ENCODE results near the gene C13orf46. TPM values are rescaled to one million over a fixed set of nuclear protein-coding genes. Genes with fewer than 3 reads are reported as not detected.

The C13orf46 gene
- total and polyA plus RNA-seq, 2 experiments from 2014 or later = 1.7 TPM; not detected in 1

- 80 to 86% methylated on average over 18 to 20 of the region's 20 CpGs for WGBS, 2 experiments (ENCODE audit: low coverage in 1 of 2, low lambda C conversion rate in 2 of 2, missing lambda C conversion rate in 2 of 2)
Observed at GRCh38 chr13:113979791-113980471, 6.1 kb upstream of the C13orf46 start.

GRCh38 chr13:113978741-113979481 lies 5.0 kb upstream of the C13orf46 start:
- no peak for TF ChIP-seq EZH2 (IDR thresholded peaks at IDR 0.05; ENCODE audit: insufficient read depth, poor library complexity, severe bottlenecking)
- no peak for TF ChIP-seq EZH2phosphoT487 (IDR thresholded peaks at IDR 0.05; ENCODE audit: insufficient read depth, low read depth)
- Histone ChIP-seq H3K9me2 (ENCODE audit: insufficient read depth) (no peaks in the 10 kb centered on the region), H3K79me2 (ENCODE audit: insufficient read depth) (no peaks in the 10 kb centered on the region), H3K27ac (no peak overlapping the region), H3K27me3 (replicated peaks; ENCODE audit: insufficient read depth) (no peaks in the 10 kb centered on the region), H3K9me3 (ENCODE audit: low read depth) (no peaks in the 10 kb centered on the region), H4K20me1 (ENCODE audit: insufficient read depth) (no peaks in the 10 kb centered on the region), H3F3A (ENCODE audit: insufficient read depth) (peaks cover 7% of the 10 kb centered on the region; the same call in 1 of the 2 replicates), H3K4me1 (ENCODE audit: insufficient read depth) (peaks cover 10% of the 10 kb centered on the region), H3K4me3 (no peak overlapping the region), H3K36me3 (ENCODE audit: low read depth) (peaks cover 9% of the 10 kb centered on the region; the same call in 1 of the 2 replicates), H2AFZ (no peak overlapping the region), H3K9ac (no peak overlapping the region), H3K4me2 (ENCODE audit: unreplicated experiment) (no peak overlapping the region)
- DNase-seq = no peak
- in situ Hi-C loops (cut with MboI) = no loop called here
- 84 to 87% methylated on average over 40 to 41 of the region's 41 CpGs for WGBS, 2 experiments (ENCODE audit: low coverage in 1 of 2, low lambda C conversion rate in 2 of 2, missing lambda C conversion rate in 2 of 2)

More at GRCh38 chr13:113979791-113980471, 6.1 kb upstream of the C13orf46 start:
- peaks cover 10% of the 10 kb centered on the region for H3K4me1 ChIP-seq (ENCODE audit: insufficient read depth)
- no peak for DNase-seq
- H3K4me2 ChIP-seq (ENCODE audit: unreplicated experiment) = no peak overlapping the region
- no peaks in the 10 kb centered on the region for H3K9me3 ChIP-seq (ENCODE audit: low read depth)
- H3K9ac ChIP-seq = no peak overlapping the region
- no peak overlapping the region for H2AFZ ChIP-seq
- no peaks in the 10 kb centered on the region for H3K79me2 ChIP-seq (ENCODE audit: insufficient read depth)
- H3K4me3 ChIP-seq = no peak overlapping the region
- H3F3A ChIP-seq (ENCODE audit: insufficient read depth) = peaks cover 7% of the 10 kb centered on the region; the same call in 1 of the 2 replicates
- no peak overlapping the region for H3K27ac ChIP-seq
- H3K36me3 ChIP-seq (ENCODE audit: low read depth) = peaks cover 9% of the 10 kb centered on the region; the same call in 1 of the 2 replicates
- H4K20me1 ChIP-seq (ENCODE audit: insufficient read depth) = no peaks in the 10 kb centered on the region
- in situ Hi-C loops (cut with MboI) = no loop called here
- H3K9me2 ChIP-seq (ENCODE audit: insufficient read depth) = no peaks in the 10 kb centered on the region
- H3K27me3 ChIP-seq (replicated peaks; ENCODE audit: insufficient read depth) = no peaks in the 10 kb centered on the region
- TF ChIP-seq EZH2phosphoT487 (IDR thresholded peaks at IDR 0.05; ENCODE audit: insufficient read depth, low read depth) (no peak), EZH2 (IDR thresholded peaks at IDR 0.05; ENCODE audit: insufficient read depth, poor library complexity, severe bottlenecking) (no peak)

DNA sequence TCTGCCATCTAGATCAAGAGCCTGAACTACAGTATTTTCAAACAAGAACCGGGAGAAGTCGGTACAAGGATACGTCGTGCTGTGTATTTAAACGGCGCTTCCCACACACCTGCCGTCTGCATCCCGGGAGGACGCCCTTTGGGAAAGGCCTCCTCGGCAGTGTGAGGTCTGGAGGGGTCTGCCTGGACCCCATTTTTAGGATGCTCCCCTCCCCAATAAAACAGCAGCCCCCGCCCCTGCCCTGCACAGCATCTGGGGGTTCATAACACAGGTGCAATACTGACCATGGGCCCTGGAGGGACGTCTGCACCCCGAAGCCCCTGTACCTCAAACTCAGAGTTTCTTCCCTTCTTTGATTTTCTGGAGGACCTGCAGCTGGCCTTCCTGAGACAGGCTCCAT lies 4.1 kb upstream of the C13orf46 start:
- H3K36me3 ChIP-seq (ENCODE audit: low read depth) = peaks cover 9% of the 10 kb centered on the region; the same call in 1 of the 2 replicates
- DNase-seq = no peak
- H3K27me3 ChIP-seq (replicated peaks; ENCODE audit: insufficient read depth) = no peaks in the 10 kb centered on the region
- H2AFZ ChIP-seq = no peak overlapping the region
- H3K27ac ChIP-seq = no peak overlapping the region
- no peak overlapping the region for H3K4me2 ChIP-seq (ENCODE audit: unreplicated experiment)
- H3K79me2 ChIP-seq (ENCODE audit: insufficient read depth) = no peaks in the 10 kb centered on the region
- no peaks in the 10 kb centered on the region for H4K20me1 ChIP-seq (ENCODE audit: insufficient read depth)
- TF ChIP-seq EZH2phosphoT487 (IDR thresholded peaks at IDR 0.05; ENCODE audit: insufficient read depth, low read depth) = no peak
- no peak for TF ChIP-seq EZH2 (IDR thresholded peaks at IDR 0.05; ENCODE audit: insufficient read depth, poor library complexity, severe bottlenecking)
- no peaks in the 10 kb centered on the region for H3K9me2 ChIP-seq (ENCODE audit: insufficient read depth)
- H3F3A ChIP-seq (ENCODE audit: insufficient read depth) = peaks cover 7% of the 10 kb centered on the region; the same call in 1 of the 2 replicates
- no peak overlapping the region for H3K4me3 ChIP-seq
- no peaks in the 10 kb centered on the region for H3K9me3 ChIP-seq (ENCODE audit: low read depth)
- in situ Hi-C loops (cut with MboI) = no loop called here
- WGBS, 2 experiments (ENCODE audit: low coverage in 1 of 2, low lambda C conversion rate in 2 of 2, missing lambda C conversion rate in 2 of 2) = 83% methylated on average over 13 of the region's 13 CpGs
- no peak overlapping the region for H3K9ac ChIP-seq
- peaks cover 10% of the 10 kb centered on the region for H3K4me1 ChIP-seq (ENCODE audit: insufficient read depth)

GRCh38 chr13:113976711-113977684 lies 3.1 kb upstream of the C13orf46 start:
- Histone ChIP-seq H3K9me3 (ENCODE audit: low read depth) (no peaks in the 10 kb centered on the region), H3K4me1 (ENCODE audit: insufficient read depth) (peaks cover 10% of the 10 kb centered on the region), H3K36me3 (ENCODE audit: low read depth) (peaks cover 9% of the 10 kb centered on the region; the same call in 1 of the 2 replicates), H3K9me2 (ENCODE audit: insufficient read depth) (no peaks in the 10 kb centered on the region), H3K4me2 (ENCODE audit: unreplicated experiment) (peak overlapping the region; percentile 23), H3K27ac (peak overlapping the region; percentile 47; the same call in 1 of the 2 replicates), H2AFZ (no peak overlapping the region), H3K9ac (peak overlapping the region; percentile 55), H3K4me3 (no peak overlapping the region), H3F3A (ENCODE audit: insufficient read depth) (peaks cover 7% of the 10 kb centered on the region; the same call in 1 of the 2 replicates), H4K20me1 (ENCODE audit: insufficient read depth) (no peaks in the 10 kb centered on the region), H3K79me2 (ENCODE audit: insufficient read depth) (no peaks in the 10 kb centered on the region), H3K27me3 (replicated peaks; ENCODE audit: insufficient read depth) (no peaks in the 10 kb centered on the region)
- TF ChIP-seq EZH2 (IDR thresholded peaks at IDR 0.05; ENCODE audit: insufficient read depth, poor library complexity, severe bottlenecking) = no peak
- no peak for TF ChIP-seq EZH2phosphoT487 (IDR thresholded peaks at IDR 0.05; ENCODE audit: insufficient read depth, low read depth)
- DNase-seq = peak; percentile 85
- in situ Hi-C loops (cut with MboI) = no loop called here
- WGBS, 2 experiments (ENCODE audit: low coverage in 1 of 2, low lambda C conversion rate in 2 of 2, missing lambda C conversion rate in 2 of 2) = 82 to 83% methylated on average over 21 of the region's 21 CpGs
